Lung (tissue), 12 donors: ENCODE measurements around the gene DOC2B. TPM values are rescaled to one million over a fixed set of nuclear protein-coding genes. Genes with fewer than 3 reads are reported as not detected.
"Not testable (repeated sequence)": the region's sequence is repeated elsewhere in the genome, so short reads cannot be mapped to it uniquely, and the experiment has no call there.

Experiments used
- ATAC-seq: fragments of 200-7000 bp; cut with Tn5 transposase; one replicate; pipeline ENCODE4 v1.9.1; 2020; ENCODE audit warnings: moderate number of reproducible peaks; ENCODE audit not compliant: insufficient read depth, low FRiP score
- DNase-seq, 3 donors: peaks; one replicate each; pipeline ENCODE4 v3.0.0-alpha.2; 2013 to 2017
- H3K27ac ChIP-seq, 2 donors: one replicate each; pipeline ENCODE4 v1.5.1; 2013; ENCODE audit warnings: mild to moderate bottlenecking in 2 of 2, moderate library complexity in 2 of 2, control low read depth in 1 of 2, inconsistent platforms in 1 of 2, low read depth in 1 of 2, low read length in 1 of 2
- H3K27me3 ChIP-seq, 3 donors: one replicate each; pipeline ENCODE4 v1.5.1; 2013; ENCODE audit warnings: low read length in 2 of 3; ENCODE audit not compliant: control insufficient read depth in 3 of 3, insufficient read depth in 3 of 3
- H3K36me3 ChIP-seq, 4 donors: one replicate each; pipeline ENCODE4 v1.5.1; 2013; ENCODE audit warnings: low read length in 4 of 4, mild to moderate bottlenecking in 1 of 4, moderate library complexity in 1 of 4; ENCODE audit not compliant: control insufficient read depth in 4 of 4, insufficient read depth in 4 of 4
- H3K4me1 ChIP-seq, 5 donors: one replicate each; pipeline ENCODE4 v1.5.1; 2013; ENCODE audit warnings: low read length in 5 of 5, mild to moderate bottlenecking in 2 of 5, moderate library complexity in 1 of 5; ENCODE audit not compliant: control insufficient read depth in 5 of 5, insufficient read depth in 5 of 5
- H3K4me3 ChIP-seq: one replicate; pipeline ENCODE4 v1.5.1; 2013; ENCODE audit warnings: mild to moderate bottlenecking, control low read depth, moderate library complexity
- H3K9ac ChIP-seq, 2 donors: one replicate each; pipeline ENCODE4 v1.5.1; 2013; ENCODE audit warnings: low read length in 2 of 2, control low read depth in 1 of 2; ENCODE audit not compliant: insufficient read depth in 1 of 2
- H3K9me3 ChIP-seq, 4 donors: one replicate each; pipeline ENCODE4 v1.5.1; 2013; ENCODE audit warnings: low read length in 3 of 4, mild to moderate bottlenecking in 1 of 4, moderate library complexity in 1 of 4; ENCODE audit not compliant: control insufficient read depth in 4 of 4, insufficient read depth in 3 of 4
- CTCF ChIP-seq: IDR thresholded peaks from 2 replicates; pipeline ENCODE4 v1.5.1; 2012; ENCODE audit warnings: mild to moderate bottlenecking; ENCODE audit errors: control extremely low read depth, extremely low read depth
- WGBS, 2 donors: extraction: QIAGEN DNeasy Blood & Tissue Kit; methylation state at CpG; one replicate each; pipeline ENCODE4 v1.1.7; 2013; 5-methylcytosine and 5-hydroxymethylcytosine counted together
- polyA plus RNA-seq, 2 donors: library from polyadenylated mRNA; stranded (reverse); fragments of 200-250 nt; gene quantifications; one replicate each; pipeline ENCODE4 v1.2.1, GENCODE V29; 2013
- total RNA-seq, 2 donors: library from RNA; depleted of rRNA in 1 of 2; stranded (reverse); fragments of >200 nt in 1 of 2; gene quantifications; one replicate each; pipeline ENCODE4 v1.2.1, GENCODE V29; 2014 to 2021
- donor health status: control.
- donor health status: control.
- donor health status: Bipolar disorder and iron deficiency.
- donor health status: healthy.
- donor health status: DM: yes; HTN: yes; CAD: no.

Gene DOC2B
- total and polyA plus RNA-seq, 4 donors, result 3.0 to 7.5 (median 5.3) TPM

- ATAC-seq (no peak), DNase-seq (no peak)
- Histone ChIP-seq H3K36me3 (peaks cover 0 to 2% (median 0%) of the 10 kb centered on the region in 4 donors), H3K9me3 (no peaks in the 10 kb centered on the region), H3K27me3 (no peaks in the 10 kb centered on the region), H3K9ac (no peak overlapping the region), H3K4me3 (no peak overlapping the region), H3K27ac (no peak overlapping the region), H3K4me1 (no peaks in the 10 kb centered on the region)
- no peak for TF ChIP-seq CTCF
- WGBS, 2 donors, result 90 to 91% methylated on average over 8 of the region's 8 CpGs
These were observed 26.3 kb upstream of the DOC2B start for GRCh38 chr17:207775-208174.

GRCh38 chr17:206941-207560 is 25.6 kb upstream of the DOC2B start:
- DNase-seq, result no peak
- Histone ChIP-seq H3K9ac (no peak overlapping the region), H3K27ac (no peak overlapping the region), H3K36me3 (peaks cover 0 to 2% (median 0%) of the 10 kb centered on the region in 4 donors), H3K27me3 (no peaks in the 10 kb centered on the region), H3K9me3 (no peaks in the 10 kb centered on the region), H3K4me3 (no peak overlapping the region), H3K4me1 (no peaks in the 10 kb centered on the region)
- no peak for TF ChIP-seq CTCF
- ATAC-seq, result no peak
- WGBS, 2 donors, result 77 to 84% methylated on average over 37 of the region's 37 CpGs

DNA sequence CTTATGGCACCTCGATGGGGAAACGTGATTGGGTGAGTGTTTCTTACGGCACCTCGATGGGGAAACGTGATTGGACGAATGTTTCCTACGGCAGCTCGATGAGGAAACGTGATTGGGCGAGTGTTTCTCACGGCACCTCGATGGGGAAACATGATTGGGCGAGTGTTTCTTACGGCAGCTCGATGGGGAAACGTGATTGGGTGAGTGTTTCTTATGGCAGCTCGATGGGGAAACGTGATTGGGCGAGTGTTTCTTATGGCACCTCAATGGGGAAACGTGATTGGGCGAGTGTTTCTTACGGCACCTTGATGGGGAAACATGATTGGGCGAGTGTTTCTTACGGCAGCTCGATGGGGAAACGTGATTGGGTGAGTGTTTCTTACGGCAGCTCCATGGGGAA is 25.0 kb upstream of the DOC2B start:
- 95 to 96% methylated on average over 27 of the region's 27 CpGs for WGBS, 2 donors
- H3K27me3 ChIP-seq, H3K36me3 ChIP-seq, H3K9me3 ChIP-seq, H3K27ac ChIP-seq, H3K4me1 ChIP-seq, DNase-seq, H3K4me3 ChIP-seq, ATAC-seq, H3K9ac ChIP-seq: not testable (repeated sequence)

GRCh38 chr17:205817-206216 is 24.4 kb upstream of the DOC2B start:
- Histone ChIP-seq H3K36me3 (peaks cover 0 to 2% (median 0%) of the 10 kb centered on the region in 4 donors), H3K4me1 (no peaks in the 10 kb centered on the region), H3K9me3 (no peaks in the 10 kb centered on the region), H3K4me3 (no peak overlapping the region), H3K27ac (no peak overlapping the region), H3K9ac (no peak overlapping the region), H3K27me3 (no peaks in the 10 kb centered on the region)
- no peak for DNase-seq
- no peak for TF ChIP-seq CTCF
- no peak for ATAC-seq
- WGBS, 2 donors, result 90 to 91% methylated on average over 6 of the region's 6 CpGs
